ENCODE data around the gene CBLC.

- TF ChIP-seq CTCF (IDR thresholded peaks at IDR 0.05) = no peak
- no peak for TF ChIP-seq POLR2AphosphoS5 (IDR thresholded peaks at IDR 0.05)
Observed at GRCh38 chr19:44765033-44765948, 12.4 kb upstream of the CBLC start.
